ENCODE results near the gene KCNAB1. TPM values are rescaled to one million over a fixed set of nuclear protein-coding genes. Genes with fewer than 3 reads are reported as not detected.

The KCNAB1 gene
- total RNA-seq, 4 donors from 2014 or later: 4.2 to 11.4 (median 7.8) TPM

GRCh38 chr3:156581954-156582353, 461.6 kb downstream of the KCNAB1 start:
- Histone ChIP-seq H3K4me3 (no peak overlapping the region), H3K36me3 (no peaks in the 10 kb centered on the region), H3K27ac (no peak overlapping the region), H3K27me3 (no peaks in the 10 kb centered on the region), H3K4me1 (peaks cover 0 to 7% (median 0%) of the 10 kb centered on the region in 4 donors), H3K9me3 (no peaks in the 10 kb centered on the region)
- TF ChIP-seq POLR2A (IDR thresholded peaks at IDR 0.05): no peak
- no peak for TF ChIP-seq CTCF (IDR thresholded peaks at IDR 0.05)
- TF ChIP-seq EP300 (IDR thresholded peaks at IDR 0.05): no peak
- no peak for DNase-seq (ENCODE audit: low spot score in 2 of 2)

GRCh38 chr3:156582532-156583183, 462.3 kb downstream of the KCNAB1 start:
- H3K27ac ChIP-seq: no peak overlapping the region
- no peaks in the 10 kb centered on the region for H3K9me3 ChIP-seq
- whole genome bisulfite sequencing, 2 donors: 75 to 84% methylated on average over 4 of the region's 4 CpGs
- H3K4me3 ChIP-seq: no peak overlapping the region
- no peak for DNase-seq (ENCODE audit: low spot score in 2 of 2)
- peaks cover 0 to 14% (median 1%) of the 10 kb centered on the region in 4 donors for H3K4me1 ChIP-seq
- H3K36me3 ChIP-seq: no peaks in the 10 kb centered on the region
- H3K27me3 ChIP-seq: no peaks in the 10 kb centered on the region
- TF ChIP-seq EP300 (IDR thresholded peaks at IDR 0.05): no peak
- TF ChIP-seq CTCF (IDR thresholded peaks at IDR 0.05): no peak
- TF ChIP-seq POLR2A (IDR thresholded peaks at IDR 0.05): no peak

- H3K9me3 ChIP-seq: no peaks in the 10 kb centered on the region
- no peak overlapping the region for H3K27ac ChIP-seq
- no peak for TF ChIP-seq CTCF (IDR thresholded peaks at IDR 0.05)
- no peak for TF ChIP-seq POLR2A (IDR thresholded peaks at IDR 0.05)
- TF ChIP-seq EP300 (IDR thresholded peaks at IDR 0.05): no peak
- H3K4me1 ChIP-seq: peaks cover 0 to 15% (median 2%) of the 10 kb centered on the region in 4 donors
- H3K27me3 ChIP-seq: no peaks in the 10 kb centered on the region
- DNase-seq (ENCODE audit: low spot score in 2 of 2): no peak
- no peaks in the 10 kb centered on the region for H3K36me3 ChIP-seq
- H3K4me3 ChIP-seq: no peak overlapping the region
Observed at GRCh38 chr3:156583469-156583868, 463.1 kb downstream of the KCNAB1 start.

GRCh38 chr3:156586905-156587759, 466.8 kb downstream of the KCNAB1 start:
- peak in 1 of 2 donors; percentile 17 for TF ChIP-seq EP300 (IDR thresholded peaks at IDR 0.05)
- no peak for TF ChIP-seq CTCF (IDR thresholded peaks at IDR 0.05)
- Histone ChIP-seq H3K4me3 (no peak overlapping the region), H3K4me1 (peaks cover 0 to 10% (median 2%) of the 10 kb centered on the region in 4 donors), H3K36me3 (no peaks in the 10 kb centered on the region), H3K27ac (peak overlapping the region in 2 of 4 donors; percentile 12 to 31), H3K27me3 (no peaks in the 10 kb centered on the region), H3K9me3 (no peaks in the 10 kb centered on the region)
- no peak for DNase-seq (ENCODE audit: low spot score in 2 of 2)
- 52 to 53% methylated on average over 5 of the region's 5 CpGs for WGBS, 2 donors

GRCh38 chr3:156587760-156588069, 467.3 kb downstream of the KCNAB1 start:
- TF ChIP-seq CTCF (IDR thresholded peaks at IDR 0.05) (no peak), POLR2A (IDR thresholded peaks at IDR 0.05) (no peak), EP300 (IDR thresholded peaks at IDR 0.05) (no peak)
- H3K4me3 ChIP-seq: no peak overlapping the region
- H3K9me3 ChIP-seq: no peaks in the 10 kb centered on the region
- WGBS, 2 donors: 39 to 68% methylated on average over 1 of the region's 1 CpG
- H3K4me1 ChIP-seq: peaks cover 0 to 10% (median 2%) of the 10 kb centered on the region in 4 donors
- H3K27ac ChIP-seq: peak overlapping the region in 2 of 4 donors; percentile 22 to 31
- no peaks in the 10 kb centered on the region for H3K36me3 ChIP-seq
- DNase-seq (ENCODE audit: low spot score in 2 of 2): no peak
- H3K27me3 ChIP-seq: no peaks in the 10 kb centered on the region

All from tibial nerve (tissue), 4 donors.